ENCODE results near the gene RPTOR.
"Not testable (repeated sequence)": the region's sequence is repeated elsewhere in the genome, so short reads cannot be mapped to it uniquely, and the experiment has no call there.

The RPTOR gene

GRCh38 chr17:80544655-80545498, at the start of gene RPTOR:
Gene RPTOR, plus strand, starts transcription at chr17:80544838. Its CDS starts 792 bp downstream, at chr17:80545630.
- peak; percentile 96 for DNase-seq (ENCODE audit: low spot score)

- no peak for DNase-seq (ENCODE audit: low spot score)
Observed at GRCh38 chr17:80497726-80498241, 46.9 kb upstream of the RPTOR start.

DNA sequence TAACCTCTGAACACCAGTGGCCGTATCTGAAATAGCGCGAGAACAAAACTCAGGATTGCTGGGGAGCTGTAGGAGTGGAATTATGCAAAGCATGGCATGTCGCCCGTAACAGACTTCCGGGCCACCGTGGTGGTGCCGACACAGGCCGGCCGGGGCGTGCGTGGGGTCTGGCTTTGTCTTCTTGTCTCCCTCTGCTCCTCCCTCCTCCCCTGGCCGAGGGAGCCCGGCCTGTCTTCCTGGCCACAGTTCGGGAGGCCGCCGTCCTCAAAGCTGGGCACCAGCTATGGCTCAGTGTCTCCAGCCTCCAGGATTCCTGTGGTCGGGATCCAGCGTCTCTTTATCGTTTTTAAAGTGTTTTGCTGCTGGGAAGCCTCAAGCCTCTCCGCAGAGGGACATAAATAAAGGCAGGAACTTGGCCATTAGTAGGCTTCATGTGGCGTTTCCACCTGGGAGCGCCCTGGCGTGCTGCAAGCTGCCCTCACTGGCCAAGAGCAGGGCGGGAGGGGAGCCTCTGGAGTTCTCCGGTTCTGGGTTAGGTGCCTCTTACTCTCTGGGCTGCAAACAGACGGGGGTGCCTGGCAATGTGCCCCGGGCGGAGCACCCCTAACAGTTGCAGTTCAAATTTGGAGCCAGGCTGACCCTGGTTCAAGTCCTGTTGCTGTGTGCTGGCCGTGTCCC, 46.3 kb upstream of the RPTOR start:
- DNase-seq (ENCODE audit: low spot score), result peak; percentile 72

GRCh38 chr17:80498920-80499410, 45.7 kb upstream of the RPTOR start:
- no peak for DNase-seq (ENCODE audit: low spot score)

DNA sequence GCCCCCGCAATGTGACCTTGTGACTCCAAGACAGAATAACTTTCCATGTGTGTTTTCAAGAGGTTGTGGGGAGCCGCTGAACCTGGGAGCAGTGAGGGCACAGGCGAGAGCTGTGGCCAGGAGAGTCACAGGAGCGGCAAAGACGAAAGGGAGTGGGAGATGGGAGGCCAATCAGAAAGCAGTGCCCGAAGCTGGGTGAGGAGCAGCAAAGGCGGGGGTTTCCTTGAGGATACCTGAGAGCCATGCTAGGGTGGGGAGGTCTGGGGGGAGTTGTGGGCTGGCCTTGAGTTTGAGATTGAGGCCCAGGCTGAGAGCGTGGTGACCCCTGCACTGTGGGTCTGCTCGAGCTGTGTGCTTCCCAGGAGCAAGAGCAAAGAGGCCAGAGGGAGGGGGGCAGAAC, 45.1 kb upstream of the RPTOR start:
- DNase-seq (ENCODE audit: low spot score), result no peak

DNA sequence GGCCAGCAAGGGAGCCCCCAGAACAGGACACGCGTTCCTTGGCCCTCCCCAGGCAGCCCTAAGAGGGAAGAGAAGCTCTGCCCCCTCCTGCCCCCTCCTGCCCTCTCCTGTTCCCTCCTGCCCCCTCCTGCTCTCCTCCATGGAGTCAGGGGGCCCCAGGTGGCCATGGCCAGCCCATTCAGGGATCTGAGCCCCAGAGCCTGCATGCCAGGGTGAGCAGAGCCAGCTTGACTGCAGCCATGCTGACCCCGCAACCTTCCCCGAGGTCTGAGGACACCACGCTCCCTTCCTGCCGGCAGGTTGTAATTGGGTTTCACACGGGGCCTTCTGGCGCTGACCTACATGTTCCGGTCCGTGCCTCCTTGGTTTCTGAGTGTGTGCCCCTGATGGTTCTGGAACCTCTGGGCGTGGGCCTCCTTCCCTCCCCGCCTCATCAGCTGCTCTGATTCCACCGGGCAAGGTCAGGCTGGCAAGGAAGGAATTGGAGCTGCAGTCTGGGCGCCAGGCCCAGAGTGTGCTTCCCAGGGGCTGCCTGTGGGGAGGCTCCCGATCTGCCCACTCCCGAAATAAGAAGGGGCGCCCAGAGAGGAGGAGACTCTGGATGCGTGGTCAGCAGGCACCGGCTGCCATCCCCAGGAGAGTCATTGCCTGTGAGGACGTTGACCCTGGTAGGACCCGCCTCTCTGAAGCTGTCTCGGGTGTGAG, 44.5 kb upstream of the RPTOR start:
- no peak for DNase-seq (ENCODE audit: low spot score)

- no peak for DNase-seq (ENCODE audit: low spot score)
Observed at GRCh38 chr17:80501741-80502577, 42.7 kb upstream of the RPTOR start.

DNA sequence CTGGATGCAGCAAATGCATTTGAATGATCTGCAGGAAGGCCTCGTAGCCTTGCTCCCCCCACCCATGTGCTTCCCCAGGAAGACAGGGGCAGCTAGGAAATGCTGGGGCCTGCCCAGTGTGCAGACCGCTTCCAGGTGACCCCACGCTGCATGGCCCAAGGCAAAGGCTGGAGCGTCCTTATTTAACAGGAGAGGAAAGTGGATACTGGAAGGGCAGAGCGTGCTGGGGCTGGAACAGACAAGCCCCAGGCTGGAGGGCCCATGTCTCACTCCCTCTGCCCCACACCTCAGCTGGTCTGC, 42.1 kb upstream of the RPTOR start:
- DNase-seq (ENCODE audit: low spot score), result no peak

DNA sequence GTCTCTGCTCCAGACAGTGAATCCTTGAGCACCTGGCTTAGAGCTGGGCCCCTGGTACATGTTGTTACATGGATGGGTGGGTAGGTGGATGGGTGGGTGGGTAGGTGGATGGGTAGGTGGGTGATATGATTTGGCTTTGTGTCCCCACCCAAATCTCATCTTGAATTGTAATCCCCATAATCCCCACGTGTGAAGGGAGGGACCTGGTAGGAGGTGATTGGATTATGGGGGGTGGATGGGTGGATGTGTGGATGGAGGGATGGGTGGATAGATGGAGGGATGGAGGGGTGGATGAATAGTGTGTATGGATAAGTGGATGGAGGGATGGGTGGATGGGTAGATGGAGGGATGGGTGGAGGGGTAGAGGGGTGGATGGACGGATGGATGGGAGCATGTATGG, 41.6 kb upstream of the RPTOR start:
- no peak for DNase-seq (ENCODE audit: low spot score)

- no peak for DNase-seq (ENCODE audit: low spot score)
Observed at GRCh38 chr17:80503921-80504320, 40.7 kb upstream of the RPTOR start.

DNA sequence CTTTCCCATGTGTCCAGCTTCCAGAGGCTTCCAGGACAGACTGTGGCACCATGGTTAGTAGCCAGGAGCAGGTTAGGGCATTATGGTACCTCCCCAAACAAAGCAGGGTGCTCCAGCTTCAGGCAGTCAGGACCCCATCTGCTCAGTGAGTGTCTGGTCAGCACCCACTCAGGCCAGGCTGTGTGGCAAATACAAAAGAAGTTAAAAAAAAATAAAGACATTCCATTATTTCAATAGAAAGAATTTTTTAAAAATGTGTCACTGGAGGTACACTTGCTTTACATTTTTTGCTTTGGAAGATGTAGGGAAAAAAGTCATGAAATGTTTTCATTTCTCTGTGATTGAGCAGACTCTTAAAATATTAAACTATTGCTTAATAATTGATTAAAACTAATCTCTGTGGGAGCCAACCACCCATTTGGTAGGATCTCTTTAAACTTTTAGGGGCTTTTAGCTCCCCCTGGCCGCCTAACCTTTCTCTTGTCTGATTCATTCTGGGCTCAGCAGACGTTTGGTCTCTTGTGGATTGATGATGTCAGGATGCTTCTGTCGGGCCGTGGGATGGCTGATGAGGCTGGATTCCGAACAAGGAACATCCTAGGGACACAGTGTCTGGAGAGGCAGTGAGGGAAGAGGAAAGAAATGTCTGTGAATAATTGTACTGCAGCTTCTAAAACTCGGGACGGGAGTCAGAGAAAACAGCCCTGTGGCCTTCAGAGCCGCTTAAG, 39.8 kb upstream of the RPTOR start:
- peak; percentile 81 for DNase-seq (ENCODE audit: low spot score)

GRCh38 chr17:80507177-80507576, 37.5 kb upstream of the RPTOR start:
- not testable (repeated sequence) for DNase-seq (ENCODE audit: low spot score)

- no peak for DNase-seq (ENCODE audit: low spot score)
Observed at GRCh38 chr17:80507965-80508364, 36.7 kb upstream of the RPTOR start.

GRCh38 chr17:80509311-80509710, 35.3 kb upstream of the RPTOR start:
- DNase-seq (ENCODE audit: low spot score), result no peak

- DNase-seq (ENCODE audit: low spot score), result no peak
Observed at GRCh38 chr17:80510132-80510531, 34.5 kb upstream of the RPTOR start.

- no peak for DNase-seq (ENCODE audit: low spot score)
Observed at GRCh38 chr17:80510772-80511171, 33.9 kb upstream of the RPTOR start.

GRCh38 chr17:80511222-80512180, 33.1 kb upstream of the RPTOR start:
- no peak for DNase-seq (ENCODE audit: low spot score)

GRCh38 chr17:80512233-80512632, 32.4 kb upstream of the RPTOR start:
- DNase-seq (ENCODE audit: low spot score), result peak; percentile 84

DNA sequence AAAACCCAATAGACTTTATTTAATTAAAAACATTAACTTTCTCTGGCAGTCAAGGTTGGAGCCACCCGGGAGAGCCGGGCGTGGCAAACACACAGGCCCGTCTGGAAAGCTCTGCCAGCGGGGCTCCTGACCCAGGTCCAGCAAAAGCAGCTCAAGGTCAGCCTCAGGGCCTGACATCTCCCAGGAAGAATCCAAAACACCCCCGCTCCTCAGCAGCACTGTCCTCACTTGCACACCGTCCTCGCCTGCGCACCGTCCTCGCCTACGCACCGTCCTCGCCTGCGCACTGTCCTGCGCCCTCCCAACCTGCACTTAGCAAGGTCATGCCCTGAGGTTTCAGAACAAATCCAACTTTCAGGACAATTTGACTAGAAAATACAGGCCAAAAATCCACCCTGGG, 31.4 kb upstream of the RPTOR start:
- DNase-seq (ENCODE audit: low spot score), result no peak

- peak; percentile 86 for DNase-seq (ENCODE audit: low spot score)
Observed at GRCh38 chr17:80513892-80514291, 30.7 kb upstream of the RPTOR start.

All from GM03348 (cell line).